ENCODE measurements around the gene CRAMP1.

The CRAMP1 gene

GRCh38 chr16:1723450-1724147 is 111.4 kb downstream of the CRAMP1 start:
- H3K4me3 ChIP-seq (ENCODE audit: low read length), result no peak overlapping the region
- no peaks in the 10 kb centered on the region for H3K9me3 ChIP-seq (replicated peaks; ENCODE audit: low read length)
- no peaks in the 10 kb centered on the region for H3K27me3 ChIP-seq (ENCODE audit: control insufficient read depth, insufficient read depth, low read length)
- H3K9ac ChIP-seq (ENCODE audit: low read depth, low read length), result no peak overlapping the region
- H3K4me1 ChIP-seq (ENCODE audit: control insufficient read depth, insufficient read depth, low read length), result peaks cover 20% of the 10 kb centered on the region
- peaks cover 24% of the 10 kb centered on the region for H3K36me3 ChIP-seq (ENCODE audit: insufficient read depth, low read length)
- no peak overlapping the region for H3K4me2 ChIP-seq (ENCODE audit: low read length)

- H3K4me2 ChIP-seq (ENCODE audit: low read length), result no peak overlapping the region
- no peak overlapping the region for H3K4me3 ChIP-seq (ENCODE audit: low read length)
- peaks cover 32% of the 10 kb centered on the region for H3K36me3 ChIP-seq (ENCODE audit: insufficient read depth, low read length)
- H3K9ac ChIP-seq (ENCODE audit: low read depth, low read length), result no peak overlapping the region
- H3K9me3 ChIP-seq (replicated peaks; ENCODE audit: low read length), result no peaks in the 10 kb centered on the region
- H3K27me3 ChIP-seq (ENCODE audit: control insufficient read depth, insufficient read depth, low read length), result no peaks in the 10 kb centered on the region
- peaks cover 20% of the 10 kb centered on the region for H3K4me1 ChIP-seq (ENCODE audit: control insufficient read depth, insufficient read depth, low read length)
Observed at GRCh38 chr16:1724491-1724890, 112.3 kb downstream of the CRAMP1 start.

- Histone ChIP-seq H3K4me3 (ENCODE audit: low read length) (no peak overlapping the region), H3K9me3 (replicated peaks; ENCODE audit: low read length) (no peaks in the 10 kb centered on the region), H3K9ac (ENCODE audit: low read depth, low read length) (no peak overlapping the region), H3K4me2 (ENCODE audit: low read length) (no peak overlapping the region), H3K36me3 (ENCODE audit: insufficient read depth, low read length) (peaks cover 40% of the 10 kb centered on the region), H3K4me1 (ENCODE audit: control insufficient read depth, insufficient read depth, low read length) (peaks cover 16% of the 10 kb centered on the region), H3K27me3 (ENCODE audit: control insufficient read depth, insufficient read depth, low read length) (no peaks in the 10 kb centered on the region)
Observed at GRCh38 chr16:1726661-1727502, 114.7 kb downstream of the CRAMP1 start.
